VCaP (cell line): ENCODE data around the gene TMEM156.

ENCODE experiments used
- H3K27ac ChIP-seq: fragments of 450-650 bp; 2 replicates; pipeline ENCODE4 v1.5.1; 2017
- CTCF ChIP-seq: fragments of 450-650 bp; conservative IDR thresholded peaks from 2 replicates; pipeline ENCODE4 v1.5.1; 2017; ENCODE audit warnings: mild to moderate bottlenecking, moderate library complexity

Gene TMEM156

GRCh38 chr4:38924353-38924752, 107.9 kb downstream of the TMEM156 start:
- H3K27ac ChIP-seq = peak overlapping the region; percentile 91; the same call in 1 of the 2 replicates
- no peak for TF ChIP-seq CTCF

GRCh38 chr4:38923746-38924145, 108.5 kb downstream of the TMEM156 start:
- TF ChIP-seq CTCF = no peak

GRCh38 chr4:38921151-38921550, 111.1 kb downstream of the TMEM156 start:
- H3K27ac ChIP-seq = no peak overlapping the region
- TF ChIP-seq CTCF = no peak

More at GRCh38 chr4:38923746-38924145, 108.5 kb downstream of the TMEM156 start:
- no peak overlapping the region; the same call in 1 of the 2 replicates for H3K27ac ChIP-seq

GRCh38 chr4:38920677-38921076, 111.5 kb downstream of the TMEM156 start:
- TF ChIP-seq CTCF = no peak
- no peak overlapping the region for H3K27ac ChIP-seq

- H3K27ac ChIP-seq = no peak overlapping the region
- no peak for TF ChIP-seq CTCF
These were observed 112.0 kb downstream of the TMEM156 start for GRCh38 chr4:38920186-38920585.

GRCh38 chr4:38919494-38919893, 112.7 kb downstream of the TMEM156 start:
- TF ChIP-seq CTCF = no peak
- H3K27ac ChIP-seq = no peak overlapping the region

- no peak overlapping the region for H3K27ac ChIP-seq
- TF ChIP-seq CTCF = no peak
These were observed 114.7 kb downstream of the TMEM156 start for GRCh38 chr4:38917481-38918025.
